Measurements from ENCODE around the gene SIRT6. TPM values are rescaled to one million over a fixed set of nuclear protein-coding genes. Genes with fewer than 3 reads are reported as not detected.

The SIRT6 gene
- total RNA-seq, result 8.8 and 11.7 TPM in 2 replicates

DNA sequence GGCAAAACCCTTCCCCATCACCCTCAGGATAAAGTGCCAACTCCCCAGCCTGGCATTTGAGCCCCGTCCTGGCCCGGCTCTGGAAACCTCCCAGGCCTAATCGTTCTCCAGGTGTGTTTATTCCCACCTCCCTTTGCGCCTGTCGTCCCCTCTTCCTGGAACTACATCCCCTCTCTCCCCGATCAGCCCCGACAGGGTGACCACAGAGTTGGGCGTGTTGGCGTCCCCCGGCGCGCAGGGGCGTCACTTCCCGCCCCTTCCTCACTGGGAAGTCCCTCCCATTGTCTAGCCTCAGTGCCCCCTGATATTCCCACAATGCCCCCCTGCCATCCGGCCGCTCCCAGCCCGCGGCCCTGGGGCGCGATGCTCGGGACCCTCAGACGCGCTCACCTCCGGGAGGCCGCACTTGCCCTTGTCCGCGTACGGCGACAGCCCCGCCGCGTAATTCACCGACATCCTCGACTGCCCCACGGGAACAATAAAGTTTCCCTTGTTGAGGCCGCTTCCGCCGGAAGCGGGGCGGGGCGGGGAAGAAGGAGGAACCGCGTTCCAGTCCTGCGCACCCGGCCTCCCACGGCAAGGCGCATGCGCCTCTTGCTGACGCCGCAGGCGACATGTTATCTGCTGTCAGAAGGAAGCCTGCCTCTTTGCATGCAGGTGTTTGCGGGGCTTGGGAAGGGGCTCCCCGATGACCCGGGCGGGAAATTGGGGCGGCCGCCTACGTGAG is at the start of gene SIRT6, which contains the start of gene ANKRD24:
Gene SIRT6 (minus strand): TSS at position 480 of the 727 bp plus-strand sequence. CDS start 24 bp downstream, at position 456.
Gene ANKRD24 (plus strand): TSS at position 606 of the 727 bp plus-strand sequence. CDS start 3,737 bp downstream, outside the sequence.

GRCh38 chr19:4229179-4229931 is 47.0 kb upstream of the SIRT6 start, which contains the start of gene EBI3:
Gene EBI3, plus strand, starts transcription at chr19:4229523. Its CDS starts 28 bp downstream, at chr19:4229551.

Small RNA genes within 50 kb of the gene (small RNA-seq; reads per million reads assigned to genes)
- not detected for gene RF00017

Other genes with a start within 250 kb of the SIRT6 start
- gene NMRK2, start 249.5 kb downstream of the SIRT6 start, total RNA-seq, result not detected in 2 replicates
- 77.7 and 81.7 TPM in 2 replicates for gene DAPK3, start 211.5 kb downstream of the SIRT6 start, total RNA-seq
- gene EEF2, start 197.1 kb downstream of the SIRT6 start, total RNA-seq, result 1,978 and 3,029 TPM in 2 replicates
- gene PIAS4, start 174.8 kb downstream of the SIRT6 start, total RNA-seq, result 14.6 and 20.0 TPM in 2 replicates
- gene ZBTB7A, start 115.7 kb downstream of the SIRT6 start, total RNA-seq, result 27.8 and 28.4 TPM in 2 replicates
- 146 and 215 TPM in 2 replicates for gene MAP2K2, start 58.4 kb downstream of the SIRT6 start, total RNA-seq
- gene CREB3L3, start 28.9 kb downstream of the SIRT6 start, total RNA-seq, result not detected in 2 replicates
- gene ANKRD24, start 126 bp upstream of the SIRT6 start, total RNA-seq, result 0.91 and 0.97 TPM in 2 replicates
- not detected in 2 replicates for gene EBI3, start 47.0 kb upstream of the SIRT6 start, total RNA-seq
- gene YJU2, start 64.5 kb upstream of the SIRT6 start, total RNA-seq, result 15.0 and 15.2 TPM in 2 replicates
- not detected in 2 replicates for gene SHD, start 96.7 kb upstream of the SIRT6 start, total RNA-seq
- not detected in 2 replicates for gene TMIGD2, start 119.8 kb upstream of the SIRT6 start, total RNA-seq
- 1.1 and 1.4 TPM in 2 replicates for gene FSD1, start 122.0 kb upstream of the SIRT6 start, total RNA-seq
- 2.4 and 3.9 TPM in 2 replicates for gene STAP2, start 156.3 kb upstream of the SIRT6 start, total RNA-seq
- gene MPND, start 161.0 kb upstream of the SIRT6 start, total RNA-seq, result 7.4 and 7.7 TPM in 2 replicates
- gene SH3GL1, start 218.0 kb upstream of the SIRT6 start, total RNA-seq, result 64.1 and 73.3 TPM in 2 replicates
- 5.4 and 6.8 TPM in 2 replicates for gene CHAF1A, start 220.1 kb upstream of the SIRT6 start, total RNA-seq

Measured in articular chondrocyte of knee joint (primary cell).